BLaER1 (cell line): ENCODE results near the gene PRKCA.
"Not testable (repeated sequence)": the region's sequence is repeated elsewhere in the genome, so short reads cannot be mapped to it uniquely, and the experiment has no call there.

Experiments used
- H3K27ac ChIP-seq: shearing (Covaris generic); formaldehyde crosslinking; 2 replicates; pipeline ENCODE4 v1.8.1; 2022
- H3K27me3 ChIP-seq: shearing (Covaris generic); formaldehyde crosslinking; 2 replicates; pipeline ENCODE4 v1.8.1; 2022
- H3K36me3 ChIP-seq: shearing (Covaris generic); formaldehyde crosslinking; 2 replicates; pipeline ENCODE4 v1.8.1; 2022
- H3K4me1 ChIP-seq: shearing (Covaris generic); formaldehyde crosslinking; 2 replicates; pipeline ENCODE4 v1.8.1; 2022
- H3K4me2 ChIP-seq: shearing (Covaris generic); formaldehyde crosslinking; 2 replicates; pipeline ENCODE4 v1.8.1; 2022
- H3K4me3 ChIP-seq: shearing (Covaris generic); formaldehyde crosslinking; 2 replicates; pipeline ENCODE4 v1.8.1; 2022
- H3K9ac ChIP-seq: shearing (Covaris generic); formaldehyde crosslinking; 2 replicates; pipeline ENCODE4 v1.8.1; 2022
- H3K9me3 ChIP-seq: shearing (Covaris generic); formaldehyde crosslinking; 2 replicates; pipeline ENCODE4 v1.8.1; 2022
- H4K20me1 ChIP-seq: shearing (Covaris generic); formaldehyde crosslinking; 2 replicates; pipeline ENCODE4 v1.8.1; 2022
- Cebpa-rat ChIP-seq: shearing (Covaris generic); IDR thresholded peaks from 2 replicates; pipeline ENCODE4 v1.8.1; 2022

PRKCA gene

DNA sequence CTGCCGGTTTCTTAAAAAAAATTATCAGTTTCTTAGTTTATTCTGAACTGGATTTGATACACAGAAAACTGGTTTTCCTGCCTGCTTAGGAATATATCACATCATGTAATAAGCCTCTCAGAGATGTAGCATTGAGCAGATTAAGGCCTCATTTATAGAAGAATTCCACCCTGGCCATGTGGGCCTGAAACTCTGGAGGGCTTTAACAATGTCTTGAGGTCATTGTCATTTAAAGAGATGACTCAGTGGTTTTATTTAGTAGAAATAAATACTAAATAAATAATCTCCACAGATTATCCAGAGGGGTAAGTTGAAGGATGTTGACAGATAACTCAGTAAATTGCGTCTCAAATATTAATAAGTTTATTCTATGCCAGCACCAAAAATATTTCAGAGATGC, 56.9 kb downstream of the PRKCA start:
- TF ChIP-seq Cebpa-rat, result no peak

GRCh38 chr17:66360961-66361565, 58.6 kb downstream of the PRKCA start:
- not testable (repeated sequence) for H3K27me3 ChIP-seq, H3K4me2 ChIP-seq, H3K4me3 ChIP-seq, H3K27ac ChIP-seq, H3K9ac ChIP-seq, H4K20me1 ChIP-seq, H3K9me3 ChIP-seq, H3K36me3 ChIP-seq
- H3K4me1 ChIP-seq, result peaks cover 18% of the 10 kb centered on the region

More for the DNA sequence above, 56.9 kb downstream of the PRKCA start:
- H3K4me2 ChIP-seq, result no peak overlapping the region
- H3K9ac ChIP-seq, result no peak overlapping the region
- H3K27me3 ChIP-seq, result no peaks in the 10 kb centered on the region
- peaks cover 10% of the 10 kb centered on the region for H3K4me1 ChIP-seq
- no peak overlapping the region for H3K4me3 ChIP-seq
- no peaks in the 10 kb centered on the region for H3K36me3 ChIP-seq
- H3K27ac ChIP-seq, result no peak overlapping the region
- no peaks in the 10 kb centered on the region for H4K20me1 ChIP-seq
- H3K9me3 ChIP-seq, result no peaks in the 10 kb centered on the region

- no peaks in the 10 kb centered on the region; the same call in 1 of the 2 replicates for H4K20me1 ChIP-seq
- H3K9ac ChIP-seq, result no peak overlapping the region
- H3K4me3 ChIP-seq, result no peak overlapping the region
- TF ChIP-seq Cebpa-rat, result no peak
- peaks cover 18% of the 10 kb centered on the region for H3K4me1 ChIP-seq
- H3K9me3 ChIP-seq, result no peaks in the 10 kb centered on the region
- H3K27me3 ChIP-seq, result no peaks in the 10 kb centered on the region
- H3K27ac ChIP-seq, result no peak overlapping the region
- H3K4me2 ChIP-seq, result peak overlapping the region; percentile 40
- no peaks in the 10 kb centered on the region for H3K36me3 ChIP-seq
These were observed 62.1 kb downstream of the PRKCA start for GRCh38 chr17:66364508-66364907.

DNA sequence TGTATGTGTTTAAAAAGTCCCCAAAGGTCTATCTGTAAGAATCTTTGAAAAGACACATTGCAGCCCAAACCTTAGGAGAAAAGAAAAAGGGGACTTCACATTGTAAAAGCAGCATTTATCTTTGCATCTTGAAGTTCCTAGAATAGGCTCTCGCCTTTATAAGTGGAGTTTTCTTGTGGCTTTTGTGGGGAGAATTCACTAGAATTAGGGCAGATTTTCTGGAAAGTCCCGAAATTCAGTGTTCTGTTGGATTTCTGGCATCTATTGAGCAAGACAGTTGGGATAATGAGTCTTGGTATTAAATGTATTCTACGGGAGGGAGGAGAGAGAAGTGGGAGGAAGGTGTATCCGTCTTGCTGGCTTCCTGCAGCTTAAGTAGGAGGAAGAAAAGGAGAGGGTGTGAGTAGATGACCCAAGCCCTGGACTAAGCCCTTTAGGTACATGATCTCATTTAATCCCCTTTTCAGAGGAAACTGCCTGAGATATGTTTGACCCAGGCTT, 62.6 kb downstream of the PRKCA start:
- Histone ChIP-seq H3K27ac (no peak overlapping the region), H3K9me3 (no peaks in the 10 kb centered on the region), H3K9ac (no peak overlapping the region), H4K20me1 (no peaks in the 10 kb centered on the region; the same call in 1 of the 2 replicates), H3K4me1 (peaks cover 18% of the 10 kb centered on the region), H3K27me3 (no peaks in the 10 kb centered on the region), H3K4me3 (no peak overlapping the region), H3K4me2 (peak overlapping the region; percentile 40; the same call in 1 of the 2 replicates), H3K36me3 (no peaks in the 10 kb centered on the region)
- TF ChIP-seq Cebpa-rat, result no peak

- no peak for TF ChIP-seq Cebpa-rat
- no peaks in the 10 kb centered on the region for H3K9me3 ChIP-seq
- no peak overlapping the region for H3K27ac ChIP-seq
- no peak overlapping the region for H3K4me2 ChIP-seq
- H3K27me3 ChIP-seq, result no peaks in the 10 kb centered on the region
- no peak overlapping the region for H3K4me3 ChIP-seq
- H4K20me1 ChIP-seq, result no peaks in the 10 kb centered on the region; the same call in 1 of the 2 replicates
- H3K4me1 ChIP-seq, result peaks cover 15% of the 10 kb centered on the region
- no peak overlapping the region for H3K9ac ChIP-seq
- H3K36me3 ChIP-seq, result no peaks in the 10 kb centered on the region
These were observed 63.5 kb downstream of the PRKCA start for GRCh38 chr17:66365903-66366302.

- no peak for TF ChIP-seq Cebpa-rat
These were observed 64.7 kb downstream of the PRKCA start for GRCh38 chr17:66367107-66367506.

GRCh38 chr17:66369830-66370229, 67.4 kb downstream of the PRKCA start:
- H3K4me1 ChIP-seq, result peaks cover 3% of the 10 kb centered on the region; the same call in 1 of the 2 replicates
- H4K20me1 ChIP-seq, result no peaks in the 10 kb centered on the region; the same call in 1 of the 2 replicates

More at GRCh38 chr17:66367107-66367506, 64.7 kb downstream of the PRKCA start:
- Histone ChIP-seq H3K36me3 (no peaks in the 10 kb centered on the region), H3K9ac (no peak overlapping the region), H3K27me3 (no peaks in the 10 kb centered on the region), H3K4me3 (no peak overlapping the region), H3K4me2 (no peak overlapping the region), H3K9me3 (no peaks in the 10 kb centered on the region), H3K27ac (no peak overlapping the region), H4K20me1 (no peaks in the 10 kb centered on the region; the same call in 1 of the 2 replicates), H3K4me1 (peaks cover 13% of the 10 kb centered on the region)

GRCh38 chr17:66371561-66371960, 69.1 kb downstream of the PRKCA start:
- Histone ChIP-seq H3K4me3 (no peak overlapping the region), H3K27ac (no peak overlapping the region), H3K4me2 (no peak overlapping the region), H3K36me3 (no peaks in the 10 kb centered on the region), H3K4me1 (no peaks in the 10 kb centered on the region), H3K9ac (no peak overlapping the region), H4K20me1 (no peaks in the 10 kb centered on the region; the same call in 1 of the 2 replicates), H3K9me3 (no peaks in the 10 kb centered on the region), H3K27me3 (no peaks in the 10 kb centered on the region)
- no peak for TF ChIP-seq Cebpa-rat

More at GRCh38 chr17:66369830-66370229, 67.4 kb downstream of the PRKCA start:
- no peak for TF ChIP-seq Cebpa-rat
- Histone ChIP-seq H3K27me3 (no peaks in the 10 kb centered on the region), H3K4me3 (no peak overlapping the region), H3K9me3 (no peaks in the 10 kb centered on the region), H3K36me3 (no peaks in the 10 kb centered on the region), H3K27ac (no peak overlapping the region), H3K9ac (no peak overlapping the region), H3K4me2 (no peak overlapping the region)

GRCh38 chr17:66372182-66372581, 69.8 kb downstream of the PRKCA start:
- H3K36me3 ChIP-seq, result no peaks in the 10 kb centered on the region
- H3K4me3 ChIP-seq, result no peak overlapping the region
- H3K9ac ChIP-seq, result no peak overlapping the region
- no peaks in the 10 kb centered on the region for H3K27me3 ChIP-seq
- H4K20me1 ChIP-seq, result no peaks in the 10 kb centered on the region; the same call in 1 of the 2 replicates
- H3K4me2 ChIP-seq, result no peak overlapping the region
- no peaks in the 10 kb centered on the region for H3K4me1 ChIP-seq
- H3K9me3 ChIP-seq, result no peaks in the 10 kb centered on the region
- no peak overlapping the region for H3K27ac ChIP-seq
- no peak for TF ChIP-seq Cebpa-rat

GRCh38 chr17:66373079-66373478, 70.7 kb downstream of the PRKCA start:
- Histone ChIP-seq H3K4me3 (no peak overlapping the region), H3K9me3 (no peaks in the 10 kb centered on the region), H3K36me3 (no peaks in the 10 kb centered on the region), H3K4me1 (no peaks in the 10 kb centered on the region), H4K20me1 (no peaks in the 10 kb centered on the region), H3K27ac (no peak overlapping the region), H3K27me3 (no peaks in the 10 kb centered on the region), H3K9ac (no peak overlapping the region), H3K4me2 (no peak overlapping the region)
- TF ChIP-seq Cebpa-rat, result no peak
